ENCODE measurements around the gene IFT57.

- no peak for TF ChIP-seq CTCF (IDR thresholded peaks at IDR 0.05; ENCODE audit: borderline replicate concordance, extremely low read depth, low read length, poor library complexity, severe bottlenecking)
- TF ChIP-seq EZH2 (IDR thresholded peaks at IDR 0.05; ENCODE audit: borderline replicate concordance, low read depth, low read length, severe bottlenecking): no peak
Observed at GRCh38 chr3:108235290-108235689, 13.1 kb upstream of the IFT57 start.
